Gastrocnemius medialis (tissue), 4 donors: Measurements from ENCODE around the gene FAM32A.

Experiments
- CTCF ChIP-seq, 5 experiments: fragments of 450-650 bp in 3 of 5; fragments of 200-600 bp in 2 of 5; sonication (generic) in 2 of 5; IDR thresholded peaks in 4 of 5; conservative IDR thresholded peaks in 1 of 5; 1 replicate in 4 of 5; 2 replicates in 1 of 5; pipeline ENCODE4 v1.5.1; 2016 to 2019; ENCODE audit warnings: antibody characterized with exemption in 5 of 5, mild to moderate bottlenecking in 3 of 5, moderate library complexity in 3 of 5
- POLR2A ChIP-seq, 2 donors: fragments of 450-650 bp; IDR thresholded peaks; one replicate each; pipeline ENCODE4 v1.6.1; 2017; ENCODE audit warnings: antibody characterized with exemption in 2 of 2, mild to moderate bottlenecking in 2 of 2, moderate library complexity in 2 of 2

DNA sequence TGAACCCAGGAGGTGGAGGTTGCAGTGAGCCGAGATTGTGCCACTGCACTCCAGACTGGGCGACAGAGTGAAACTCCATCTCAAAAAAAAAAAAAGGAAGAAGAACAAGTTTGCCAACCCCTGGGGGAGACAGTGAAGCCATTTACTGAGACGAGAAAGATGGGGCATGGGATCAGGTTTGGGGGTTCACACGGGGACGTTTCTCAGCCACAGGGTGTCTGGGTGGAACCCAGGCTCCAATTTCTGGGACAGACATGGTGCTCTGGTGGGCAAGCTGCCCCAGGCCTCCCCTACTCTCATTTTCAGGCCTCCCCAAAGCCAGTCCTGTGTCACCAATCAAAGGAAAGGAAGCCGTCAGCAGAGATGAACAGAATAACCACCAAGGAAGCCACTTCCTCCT lies 28.3 kb upstream of the FAM32A start:
- TF ChIP-seq CTCF (IDR thresholded peaks at IDR 0.05 in 4 of 5, conservative IDR thresholded peaks at IDR 0.05 in 1 of 5) (no peak), POLR2A (IDR thresholded peaks at IDR 0.05) (no peak)
